HEK293T (cell line): Measurements from ENCODE around the gene CAMK2B.

Source experiments
- CTCF ChIA-PET: fragments of 350-600 bp; formaldehyde crosslinking; extraction: SDS; loops from one replicate; lab custom pipeline; 2021; ENCODE audit warnings: antibody characterized with exemption, inconsistent platforms; lab: Yijun Ruan, JAX
- POLR2A ChIA-PET: fragments of 350-600 bp; formaldehyde crosslinking; extraction: SDS; loops from one replicate; lab custom pipeline; 2020; ENCODE audit warnings: antibody characterized with exemption, inconsistent platforms; lab: Yijun Ruan, JAX
- DNase-seq: peaks from one replicate; pipeline ENCODE4 v3.0.0; 2012; ENCODE audit warnings: mixed read lengths; ENCODE audit errors: extremely low spot score
- ARNT ChIP-seq: fragments of 450-650 bp; IDR thresholded peaks from 2 replicates; pipeline ENCODE4 v1.6.1; 2017; ENCODE audit warnings: mild to moderate bottlenecking
- BHLHE40 ChIP-seq: fragments of 450-650 bp; IDR thresholded peaks from 2 replicates; pipeline ENCODE4 v1.6.1; 2016; ENCODE audit warnings: mild to moderate bottlenecking, moderate library complexity, borderline replicate concordance
- CTBP1 ChIP-seq: fragments of 450-650 bp; IDR thresholded peaks from 2 replicates; pipeline ENCODE4 v1.6.1; 2016; ENCODE audit warnings: borderline replicate concordance
- ELF4 ChIP-seq: fragments of 450-650 bp; IDR thresholded peaks from 2 replicates; pipeline ENCODE4 v1.6.1; 2017; ENCODE audit warnings: antibody characterized with exemption
- FOXA1 ChIP-seq: fragments of 450-650 bp; IDR thresholded peaks from 2 replicates; pipeline ENCODE4 v1.6.1; 2016; ENCODE audit warnings: mild to moderate bottlenecking
- FOXK2 ChIP-seq: fragments of 450-650 bp; IDR thresholded peaks from 2 replicates; pipeline ENCODE4 v1.6.1; 2016; ENCODE audit warnings: mild to moderate bottlenecking
- FOXM1 ChIP-seq: fragments of 450-650 bp; IDR thresholded peaks from 2 replicates; pipeline ENCODE4 v1.6.1; 2017; ENCODE audit warnings: mild to moderate bottlenecking, borderline replicate concordance
- HDGF ChIP-seq: fragments of 450-650 bp; IDR thresholded peaks from 2 replicates; pipeline ENCODE4 v1.6.1; 2017; ENCODE audit warnings: antibody characterized with exemption, borderline replicate concordance
- L3MBTL2 ChIP-seq: fragments of 450-650 bp; conservative IDR thresholded peaks from 2 replicates; pipeline ENCODE4 v1.6.1; 2016; ENCODE audit warnings: mild to moderate bottlenecking
- LEF1 ChIP-seq: fragments of 450-650 bp; IDR thresholded peaks from 2 replicates; pipeline ENCODE4 v1.6.1; 2017; ENCODE audit warnings: mild to moderate bottlenecking, borderline replicate concordance
- NFRKB ChIP-seq: fragments of 450-650 bp; IDR thresholded peaks from 2 replicates; pipeline ENCODE4 v1.6.1; 2016; ENCODE audit warnings: mild to moderate bottlenecking, moderate library complexity
- SP1 ChIP-seq: fragments of 450-650 bp; IDR thresholded peaks from 2 replicates; pipeline ENCODE4 v1.6.1; 2017
- SUZ12 ChIP-seq: fragments of 450-650 bp; IDR thresholded peaks from 2 replicates; pipeline ENCODE4 v1.6.1; 2016; ENCODE audit warnings: mild to moderate bottlenecking
- TARDBP ChIP-seq: fragments of 450-650 bp; IDR thresholded peaks from 2 replicates; pipeline ENCODE4 v1.6.1; 2016
- ZNF384 ChIP-seq: fragments of 450-650 bp; IDR thresholded peaks from 2 replicates; pipeline ENCODE4 v1.6.1; 2016
- TF ChIP-seq, protein P1 (sequence below): fragments of 450-650 bp; IDR thresholded peaks from 2 replicates; pipeline ENCODE4 v1.6.1; 2016

Gene CAMK2B

DNA sequence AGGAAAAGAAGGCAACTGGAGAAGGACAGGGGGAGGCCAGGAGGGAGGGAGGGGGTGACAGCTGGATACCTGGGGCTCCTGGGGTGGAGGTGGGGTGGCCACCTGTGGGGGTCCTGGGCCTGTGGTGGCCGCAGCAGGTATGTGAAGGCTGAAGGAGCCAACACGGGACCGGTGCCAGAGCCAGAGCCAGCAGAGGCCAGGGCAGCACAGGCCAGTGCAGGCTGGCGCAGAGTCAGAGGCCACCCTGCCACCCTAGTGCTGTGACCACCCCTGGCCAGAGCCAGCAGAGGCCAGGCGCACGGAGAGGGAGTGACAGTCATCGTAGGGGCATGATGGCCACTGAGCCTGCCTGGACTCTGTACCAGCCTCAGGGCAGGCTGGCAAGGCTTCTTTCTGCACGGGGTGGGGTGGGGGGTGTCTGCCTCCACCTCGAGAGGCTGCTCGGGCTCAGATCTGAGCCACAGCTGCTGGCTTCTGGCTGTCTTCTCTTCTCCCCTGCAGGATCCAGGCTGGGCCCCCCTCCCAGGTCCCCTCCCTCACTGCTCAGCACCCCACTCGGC lies 95.8 kb downstream of the CAMK2B start:
- DNase-seq = no peak
- TF ChIP-seq BHLHE40 (no peak), NFRKB (no peak), ARNT (no peak), L3MBTL2 (no peak), HDGF (no peak), ELF4 (no peak), SUZ12 (no peak), FOXA1 (no peak), LEF1 (no peak), CTBP1 (no peak), FOXK2 (no peak), TARDBP (no peak), ZNF384 (no peak), SP1 (no peak), FOXM1 (no peak)
- TF ChIP-seq, protein P1, sequence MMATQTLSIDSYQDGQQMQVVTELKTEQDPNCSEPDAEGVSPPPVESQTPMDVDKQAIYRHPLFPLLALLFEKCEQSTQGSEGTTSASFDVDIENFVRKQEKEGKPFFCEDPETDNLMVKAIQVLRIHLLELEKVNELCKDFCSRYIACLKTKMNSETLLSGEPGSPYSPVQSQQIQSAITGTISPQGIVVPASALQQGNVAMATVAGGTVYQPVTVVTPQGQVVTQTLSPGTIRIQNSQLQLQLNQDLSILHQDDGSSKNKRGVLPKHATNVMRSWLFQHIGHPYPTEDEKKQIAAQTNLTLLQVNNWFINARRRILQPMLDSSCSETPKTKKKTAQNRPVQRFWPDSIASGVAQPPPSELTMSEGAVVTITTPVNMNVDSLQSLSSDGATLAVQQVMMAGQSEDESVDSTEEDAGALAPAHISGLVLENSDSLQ = no peak
- ChIA-PET POLR2A (no interaction called here), CTCF (no interaction called here)

DNA sequence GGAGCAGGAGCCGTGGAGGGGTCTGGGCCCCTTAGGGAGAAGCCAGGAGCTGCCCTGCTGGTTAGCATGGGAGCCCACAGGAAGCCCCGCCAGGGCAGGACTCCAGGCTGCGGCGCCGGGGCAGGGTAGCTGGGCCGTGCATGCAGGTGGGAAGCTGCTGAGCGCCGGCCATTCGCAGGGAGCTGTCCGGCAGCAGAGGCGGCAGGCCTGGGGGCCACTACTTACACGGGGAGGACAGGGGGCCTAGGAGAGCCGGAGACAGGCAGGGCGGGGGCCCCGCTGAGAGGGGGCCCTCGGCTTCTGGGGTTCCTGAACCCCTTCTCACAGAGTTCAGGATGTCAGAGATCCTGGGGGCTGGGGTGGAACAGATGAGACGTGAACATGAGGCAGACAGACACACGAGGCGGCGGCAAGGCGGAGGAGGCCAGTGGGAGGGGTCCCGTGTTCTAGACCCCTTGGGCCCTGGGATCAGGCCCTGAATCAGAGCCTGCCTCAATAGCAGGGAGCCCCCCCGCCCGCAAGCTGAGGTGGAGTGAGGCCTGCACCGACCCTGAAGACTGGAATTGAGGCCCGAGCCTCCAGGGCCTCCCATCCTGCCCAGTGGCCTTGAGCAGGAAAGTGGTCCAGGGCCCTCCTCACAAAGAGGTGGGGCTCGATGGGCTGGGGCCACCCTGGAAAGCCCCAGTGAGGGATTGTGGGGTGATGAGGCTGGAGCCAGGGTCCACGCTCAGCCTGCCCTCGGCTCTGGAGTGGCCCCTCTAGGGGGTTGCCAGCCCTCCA lies 96.6 kb downstream of the CAMK2B start:
- TF ChIP-seq NFRKB (no peak), ARNT (no peak), SUZ12 (no peak), HDGF (no peak), BHLHE40 (no peak), FOXM1 (no peak), FOXK2 (no peak)
- TF ChIP-seq, protein P1 = no peak

DNA sequence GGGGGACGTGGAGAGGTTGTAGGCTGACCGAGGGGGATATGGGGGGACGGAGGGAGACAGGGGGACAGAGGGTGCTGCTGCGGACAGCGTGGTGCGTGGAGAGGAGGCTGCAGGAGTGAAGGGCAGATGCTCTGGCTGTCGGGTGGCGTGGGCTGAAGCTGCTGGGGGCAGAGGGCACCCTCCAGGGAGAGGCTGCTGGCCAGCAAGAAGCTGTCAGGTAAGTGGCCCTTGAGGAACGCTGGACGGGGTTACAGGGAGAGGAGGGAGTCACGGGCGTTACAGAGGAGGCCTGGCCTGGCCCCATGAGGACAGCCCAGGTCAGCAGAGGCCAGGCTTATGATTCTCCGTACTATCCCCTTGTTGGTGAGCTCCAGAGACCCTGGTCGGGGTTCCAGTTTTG lies 97.5 kb downstream of the CAMK2B start:
- ChIA-PET CTCF (interaction anchor here (0.7 to 1.0 kb wide), 2 partner anchors 13 to 14 kb away, joined by 3 to 4 read pairs; no protein-coding TSS in a partner anchor), POLR2A (no interaction called here)
- TF ChIP-seq LEF1 (no peak), ZNF384 (no peak), FOXM1 (no peak), BHLHE40 (no peak), HDGF (no peak), FOXK2 (no peak), L3MBTL2 (no peak), TARDBP (no peak), SP1 (no peak), FOXA1 (no peak), CTBP1 (no peak), NFRKB (no peak), ARNT (no peak), ELF4 (no peak), SUZ12 (no peak)
- TF ChIP-seq, protein P1 = no peak
- DNase-seq = no peak

More for the DNA sequence above, 96.6 kb downstream of the CAMK2B start:
- DNase-seq = no peak
- CTCF ChIA-PET = interaction anchor here (0.7 to 1.0 kb wide), 2 partner anchors 12 to 14 kb away, joined by 3 to 4 read pairs; no protein-coding TSS in a partner anchor
- POLR2A ChIA-PET = no interaction called here

DNA sequence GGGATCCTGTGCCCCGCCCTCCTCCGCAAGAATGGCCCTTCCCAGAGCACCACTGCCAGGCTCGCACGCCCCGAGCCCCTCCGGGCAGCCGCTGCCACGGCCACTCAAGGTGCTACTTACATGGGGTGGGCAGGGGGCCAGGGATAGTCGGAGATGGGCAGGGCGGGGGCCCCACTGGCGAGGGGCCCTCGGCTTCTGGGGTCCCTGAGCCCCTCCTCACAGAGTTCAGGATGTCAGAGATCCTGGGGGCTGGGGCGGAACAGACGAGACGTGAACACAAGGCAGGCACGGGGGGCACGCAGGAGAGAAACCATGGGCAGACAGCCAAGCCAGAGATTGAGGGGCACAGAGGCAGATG lies 99.0 kb downstream of the CAMK2B start:
- no peak for DNase-seq
- ChIA-PET POLR2A (no interaction called here), CTCF (no interaction called here)
- TF ChIP-seq BHLHE40 (no peak), ZNF384 (no peak), HDGF (no peak), L3MBTL2 (no peak), SP1 (no peak), NFRKB (no peak), FOXK2 (no peak), TARDBP (no peak), FOXA1 (no peak), FOXM1 (no peak), CTBP1 (no peak), ARNT (no peak), SUZ12 (no peak), ELF4 (no peak), LEF1 (no peak)
- TF ChIP-seq, protein P1 = no peak
